ENCODE results near the gene PDP2.
"Not testable (repeated sequence)": the region's sequence is repeated elsewhere in the genome, so short reads cannot be mapped to it uniquely, and the experiment has no call there.

The PDP2 gene

GRCh38 chr16:66934138-66934838, 54.0 kb downstream of the PDP2 start, which contains the start of gene CIAO2B:
Gene CIAO2B (minus strand): TSS chr16:66934402. CDS start chr16:66934364, 38 bp downstream.
- TF ChIP-seq SPI1 (IDR thresholded peaks at IDR 0.05; ENCODE audit: borderline replicate concordance, low read depth), result peak; percentile 26; the same call in 1 of the 2 replicates
- peak; percentile 90 for TF ChIP-seq GABPA (IDR thresholded peaks at IDR 0.05; ENCODE audit: low read depth)
- TF ChIP-seq POLR2AphosphoS5 (IDR thresholded peaks at IDR 0.05; ENCODE audit: low read depth), result peak; percentile 90
- TF ChIP-seq, protein P1, sequence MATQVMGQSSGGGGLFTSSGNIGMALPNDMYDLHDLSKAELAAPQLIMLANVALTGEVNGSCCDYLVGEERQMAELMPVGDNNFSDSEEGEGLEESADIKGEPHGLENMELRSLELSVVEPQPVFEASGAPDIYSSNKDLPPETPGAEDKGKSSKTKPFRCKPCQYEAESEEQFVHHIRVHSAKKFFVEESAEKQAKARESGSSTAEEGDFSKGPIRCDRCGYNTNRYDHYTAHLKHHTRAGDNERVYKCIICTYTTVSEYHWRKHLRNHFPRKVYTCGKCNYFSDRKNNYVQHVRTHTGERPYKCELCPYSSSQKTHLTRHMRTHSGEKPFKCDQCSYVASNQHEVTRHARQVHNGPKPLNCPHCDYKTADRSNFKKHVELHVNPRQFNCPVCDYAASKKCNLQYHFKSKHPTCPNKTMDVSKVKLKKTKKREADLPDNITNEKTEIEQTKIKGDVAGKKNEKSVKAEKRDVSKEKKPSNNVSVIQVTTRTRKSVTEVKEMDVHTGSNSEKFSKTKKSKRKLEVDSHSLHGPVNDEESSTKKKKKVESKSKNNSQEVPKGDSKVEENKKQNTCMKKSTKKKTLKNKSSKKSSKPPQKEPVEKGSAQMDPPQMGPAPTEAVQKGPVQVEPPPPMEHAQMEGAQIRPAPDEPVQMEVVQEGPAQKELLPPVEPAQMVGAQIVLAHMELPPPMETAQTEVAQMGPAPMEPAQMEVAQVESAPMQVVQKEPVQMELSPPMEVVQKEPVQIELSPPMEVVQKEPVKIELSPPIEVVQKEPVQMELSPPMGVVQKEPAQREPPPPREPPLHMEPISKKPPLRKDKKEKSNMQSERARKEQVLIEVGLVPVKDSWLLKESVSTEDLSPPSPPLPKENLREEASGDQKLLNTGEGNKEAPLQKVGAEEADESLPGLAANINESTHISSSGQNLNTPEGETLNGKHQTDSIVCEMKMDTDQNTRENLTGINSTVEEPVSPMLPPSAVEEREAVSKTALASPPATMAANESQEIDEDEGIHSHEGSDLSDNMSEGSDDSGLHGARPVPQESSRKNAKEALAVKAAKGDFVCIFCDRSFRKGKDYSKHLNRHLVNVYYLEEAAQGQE (IDR thresholded peaks at IDR 0.05; ENCODE audit: insufficient replicate concordance, low read depth), result peak; percentile 20
- no peak for TF ChIP-seq CTCF (IDR thresholded peaks at IDR 0.05; ENCODE audit: insufficient read depth, low read length)
- peak; percentile 80 to 87 for DNase-seq (ENCODE audit: low read depth in 1 of 2, low spot score in 1 of 2)
- Histone ChIP-seq H3K27me3 (ENCODE audit: insufficient read depth, poor library complexity, severe bottlenecking) (no peaks in the 10 kb centered on the region), H3K4me3 (replicated peaks; ENCODE audit: insufficient read depth, low read length) (peak within 1 kb of the TSS; percentile 100), H3K27ac (replicated peaks) (peak within 1 kb of the TSS; percentile 89)

DNA sequence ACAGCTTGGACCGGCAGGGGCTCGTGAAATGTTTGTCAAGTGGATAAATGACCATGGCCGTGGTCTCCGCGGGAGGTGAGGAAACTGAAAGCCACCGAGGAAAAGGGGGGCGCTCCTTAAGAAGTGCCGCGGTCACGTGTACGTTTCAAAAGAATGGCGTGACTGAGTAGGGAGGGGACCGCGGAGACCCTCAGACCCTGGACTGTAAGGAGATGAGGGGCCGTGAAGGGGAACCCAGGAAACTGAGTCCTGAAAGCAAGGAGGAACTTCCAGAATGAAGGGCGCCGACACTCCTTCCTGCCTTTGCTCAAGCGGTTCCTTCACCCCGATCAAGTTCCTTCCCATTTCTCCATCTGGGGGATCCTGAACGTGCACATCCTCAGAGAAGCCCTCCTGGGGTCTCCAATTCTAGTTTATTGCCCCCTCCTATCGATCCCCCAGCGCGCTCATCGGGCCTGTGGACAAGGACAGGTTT, 54.6 kb downstream of the PDP2 start:
- peak overlapping the region; percentile 100 for H3K4me3 ChIP-seq (replicated peaks; ENCODE audit: insufficient read depth, low read length)
- H3K27me3 ChIP-seq (ENCODE audit: insufficient read depth, poor library complexity, severe bottlenecking), result not testable (repeated sequence)
- peak overlapping the region; percentile 89 for H3K27ac ChIP-seq (replicated peaks)
- DNase-seq (ENCODE audit: low read depth in 1 of 2, low spot score in 1 of 2), result peak in 1 of 2 experiments; percentile 36
- peak; percentile 57 for TF ChIP-seq GABPA (IDR thresholded peaks at IDR 0.05; ENCODE audit: low read depth)

- Histone ChIP-seq H3K4me3 (replicated peaks; ENCODE audit: insufficient read depth, low read length) (peak within 1 kb of the TSS; percentile 100), H3K27ac (replicated peaks) (peak within 1 kb of the TSS; percentile 89), H3K27me3 (ENCODE audit: insufficient read depth, poor library complexity, severe bottlenecking) (no peaks in the 10 kb centered on the region)
- TF ChIP-seq POLR2AphosphoS5 (IDR thresholded peaks at IDR 0.05; ENCODE audit: low read depth) (no peak), GABPA (IDR thresholded peaks at IDR 0.05; ENCODE audit: low read depth) (no peak), SPI1 (IDR thresholded peaks at IDR 0.05; ENCODE audit: borderline replicate concordance, low read depth) (no peak), CTCF (IDR thresholded peaks at IDR 0.05; ENCODE audit: insufficient read depth, low read length) (no peak)
- TF ChIP-seq, protein P1 (IDR thresholded peaks at IDR 0.05; ENCODE audit: insufficient replicate concordance, low read depth), result no peak
- DNase-seq (ENCODE audit: low read depth in 1 of 2, low spot score in 1 of 2), result no peak
These were observed 55.1 kb downstream of the PDP2 start, which contains the start of gene CES2 for GRCh38 chr16:66935314-66936011. Gene CES2 (plus strand): TSS chr16:66935516. CDS start chr16:66935636, 120 bp downstream.

GRCh38 chr16:66936462-66936861, 56.1 kb downstream of the PDP2 start:
- H3K27ac ChIP-seq (replicated peaks), result no peak overlapping the region
- TF ChIP-seq SPI1 (IDR thresholded peaks at IDR 0.05; ENCODE audit: borderline replicate concordance, low read depth) (no peak), CTCF (IDR thresholded peaks at IDR 0.05; ENCODE audit: insufficient read depth, low read length) (no peak), GABPA (IDR thresholded peaks at IDR 0.05; ENCODE audit: low read depth) (no peak), POLR2AphosphoS5 (IDR thresholded peaks at IDR 0.05; ENCODE audit: low read depth) (no peak)
- TF ChIP-seq, protein P1 (IDR thresholded peaks at IDR 0.05; ENCODE audit: insufficient replicate concordance, low read depth), result no peak
- H3K4me3 ChIP-seq (replicated peaks; ENCODE audit: insufficient read depth, low read length), result no peak overlapping the region
- H3K27me3 ChIP-seq (ENCODE audit: insufficient read depth, poor library complexity, severe bottlenecking), result no peaks in the 10 kb centered on the region
- DNase-seq (ENCODE audit: low read depth in 1 of 2, low spot score in 1 of 2), result no peak

All from HL-60 (cell line).